WTC11 (cell line): Measurements from ENCODE around the gene EHMT1. TPM values are rescaled to one million over a fixed set of nuclear protein-coding genes. Genes with fewer than 3 reads are reported as not detected.

ENCODE experiments used
- ATAC-seq: fragments of 200-7000 bp; cut with Tn5 transposase; 2 replicates; pipeline ENCODE4 v1.10.0; 2021; ENCODE audit warnings: mild to moderate bottlenecking, moderate library complexity
- CTCF ChIA-PET: fragments of 300-600 bp; sonication (Branson Sonifier 250); formaldehyde crosslinking; loops from one replicate; lab custom pipeline; 2021; ENCODE audit warnings: antibody characterized with exemption; lab: Charles Lee
- POLR2A ChIA-PET: fragments of 350-600 bp; sonication (Branson Sonifier 250); formaldehyde crosslinking; loops from one replicate; lab custom pipeline; 2021; ENCODE audit warnings: antibody characterized with exemption; lab: Charles Lee
- DNase-seq: peaks from one replicate; pipeline ENCODE4 v3.0.0; 2021; ENCODE audit warnings: low spot score
- H3K27ac Mint-ChIP-seq: 2 replicates; pipeline ENCODE4 v1.8.0; 2021; ENCODE audit warnings: mixed read lengths
- H3K27me3 Mint-ChIP-seq: 2 replicates; pipeline ENCODE4 v1.8.0; 2021; ENCODE audit warnings: low read depth, mild to moderate bottlenecking, moderate library complexity, mixed read lengths
- H3K36me3 Mint-ChIP-seq: 2 replicates; pipeline ENCODE4 v1.8.0; 2021; ENCODE audit warnings: mixed read lengths
- H3K4me1 Mint-ChIP-seq: 2 replicates; pipeline ENCODE4 v1.8.0; 2022; ENCODE audit warnings: mixed read lengths
- H3K4me3 Mint-ChIP-seq: 2 replicates; pipeline ENCODE4 v1.8.0; 2021; ENCODE audit warnings: mild to moderate bottlenecking, moderate library complexity, mixed read lengths
- H3K9me3 Mint-ChIP-seq: 2 replicates; pipeline ENCODE4 v1.8.0; 2021; ENCODE audit warnings: mixed read lengths
- ESRRA ChIP-seq: sonication (generic); formaldehyde crosslinking; IDR thresholded peaks from 2 replicates; pipeline ENCODE4 v1.8.1; 2022; ENCODE audit warnings: mild to moderate bottlenecking, missing genetic modification reagents, borderline replicate concordance
- FOXJ3 ChIP-seq: sonication (generic); formaldehyde crosslinking; IDR thresholded peaks from 2 replicates; pipeline ENCODE4 v1.9.0; 2021; ENCODE audit warnings: missing genetic modification reagents, mild to moderate bottlenecking, borderline replicate concordance
- GRHL2 ChIP-seq: fragments of 250-450 bp; sonication (Bioruptor Pico); IDR thresholded peaks from 2 replicates; pipeline ENCODE4 v1.8.0; 2022; ENCODE audit warnings: mild to moderate bottlenecking, moderate library complexity; ENCODE audit not compliant: insufficient replicate concordance, severe bottlenecking
- IRF2 ChIP-seq: sonication (generic); formaldehyde crosslinking; IDR thresholded peaks from 2 replicates; pipeline ENCODE4 v1.8.0; 2022; ENCODE audit warnings: low read depth, missing genetic modification reagents, borderline replicate concordance
- MYBL2 ChIP-seq: sonication (generic); formaldehyde crosslinking; IDR thresholded peaks from 2 replicates; pipeline ENCODE4 v1.8.1; 2023; ENCODE audit warnings: mild to moderate bottlenecking, moderate library complexity, missing genetic modification reagents
- OVOL2 ChIP-seq: fragments of 250-450 bp; sonication (Bioruptor Pico); IDR thresholded peaks from 2 replicates; pipeline ENCODE4 v1.9.0; 2021; ENCODE audit warnings: mild to moderate bottlenecking, borderline replicate concordance
- RELA ChIP-seq: sonication (generic); formaldehyde crosslinking; IDR thresholded peaks from 2 replicates; pipeline ENCODE4 v1.8.1; 2022; ENCODE audit warnings: missing genetic modification reagents, mild to moderate bottlenecking, borderline replicate concordance
- SMAD3 ChIP-seq: sonication (generic); formaldehyde crosslinking; IDR thresholded peaks from 2 replicates; pipeline ENCODE4 v1.8.0; 2022; ENCODE audit warnings: missing genetic modification reagents, mild to moderate bottlenecking, borderline replicate concordance
- TCF7 ChIP-seq: sonication (generic); formaldehyde crosslinking; IDR thresholded peaks from 2 replicates; pipeline ENCODE4 v1.8.0; 2022; ENCODE audit warnings: mild to moderate bottlenecking, low read depth, missing genetic modification reagents, moderate library complexity
- TP53 ChIP-seq: sonication (generic); formaldehyde crosslinking; IDR thresholded peaks from 2 replicates; pipeline ENCODE4 v1.8.1; 2023; ENCODE audit warnings: mild to moderate bottlenecking, missing genetic modification reagents
- ZBTB21 ChIP-seq: sonication (generic); formaldehyde crosslinking; IDR thresholded peaks from 2 replicates; pipeline ENCODE4 v1.8.1; 2023; ENCODE audit warnings: mild to moderate bottlenecking, missing genetic modification reagents, borderline replicate concordance
- ZNF138 ChIP-seq: sonication (generic); formaldehyde crosslinking; conservative IDR thresholded peaks from 2 replicates; pipeline ENCODE4 v1.8.1; 2022; ENCODE audit warnings: mild to moderate bottlenecking, moderate library complexity, missing genetic modification reagents
- ZNF263 ChIP-seq: sonication (generic); formaldehyde crosslinking; IDR thresholded peaks from 2 replicates; pipeline ENCODE4 v1.8.1; 2022; ENCODE audit warnings: low read depth, mild to moderate bottlenecking, moderate library complexity, missing genetic modification reagents
- total RNA-seq: library from RNA; stranded (reverse); gene quantifications from 3 replicates; pipeline ENCODE4 v1.2.3, GENCODE V29; 2021
- TF ChIP-seq, protein P1 (sequence below): sonication (generic); formaldehyde crosslinking; IDR thresholded peaks from 2 replicates; pipeline ENCODE4 v1.8.0; 2023; ENCODE audit warnings: mild to moderate bottlenecking, missing genetic modification reagents
- TF ChIP-seq, protein P2 (sequence below): sonication (generic); formaldehyde crosslinking; IDR thresholded peaks from 2 replicates; pipeline ENCODE4 v1.8.0; 2022; ENCODE audit warnings: mild to moderate bottlenecking, missing genetic modification reagents
- TF ChIP-seq, protein P3 (sequence below): fragments of 250-450 bp; sonication (Bioruptor Pico); IDR thresholded peaks from 2 replicates; pipeline ENCODE4 v1.9.0; 2021; ENCODE audit warnings: mild to moderate bottlenecking

Gene EHMT1
- total RNA-seq, 1 experiment from 2014 or later, result 170 TPM

DNA sequence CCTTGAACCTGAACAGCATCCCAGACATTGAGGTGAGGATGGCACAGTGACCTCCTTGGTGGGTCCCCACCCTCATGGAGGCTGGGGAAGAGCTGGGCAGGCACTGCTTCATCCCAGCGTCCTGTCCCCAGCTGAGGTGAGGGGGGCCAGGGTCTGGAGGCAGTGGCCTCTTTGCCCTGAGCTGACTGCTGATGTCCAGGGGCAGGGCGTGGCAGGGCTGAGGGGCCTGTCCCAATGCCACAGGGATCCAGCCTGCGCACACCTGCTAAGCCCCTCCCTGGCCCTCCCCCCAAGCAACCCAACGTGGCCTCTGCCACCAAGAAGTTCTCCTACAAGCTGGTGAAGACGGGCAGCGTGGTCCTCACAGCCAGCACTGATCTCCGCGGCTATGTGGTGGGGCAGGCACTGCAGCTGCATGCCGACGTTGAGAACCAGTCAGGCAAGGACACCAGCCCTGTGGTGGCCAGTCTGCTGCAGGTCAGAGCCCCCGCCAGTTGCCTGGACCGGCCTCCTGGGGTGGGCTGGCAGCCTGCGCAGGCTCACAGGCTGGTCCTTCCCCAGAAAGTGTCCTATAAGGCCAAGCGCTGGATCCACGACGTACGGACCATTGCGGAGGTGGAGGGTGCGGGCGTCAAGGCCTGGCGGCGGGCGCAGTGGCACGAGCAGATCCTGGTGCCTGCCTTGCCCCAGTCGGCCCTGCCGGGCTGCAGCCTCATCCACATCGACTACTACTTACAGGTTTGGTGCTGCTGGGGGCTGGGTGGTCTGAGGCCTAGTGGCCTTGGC is 4.9 kb upstream of the EHMT1 start:
- Mint-ChIP-seq H3K9me3 (no peaks in the 10 kb centered on the region), H3K27me3 (no peaks in the 10 kb centered on the region), H3K36me3 (peaks cover 11% of the 10 kb centered on the region), H3K27ac (no peak overlapping the region), H3K4me3 (no peak overlapping the region), H3K4me1 (peaks cover 20% of the 10 kb centered on the region)
- ChIA-PET CTCF (interaction anchor here (2.1 kb wide), 1 partner anchor 32 kb away, joined by 8 read pairs; no protein-coding TSS in a partner anchor), POLR2A (interaction anchor here (1.0 kb wide), 1 partner anchor 34 kb away, joined by 3 read pairs; no protein-coding TSS in a partner anchor)
- DNase-seq (no peak), ATAC-seq (no peak)
- no peak for TF ChIP-seq RELA (CRISPR knock-in tag)
- TF ChIP-seq ESRRA (CRISPR knock-in tag), result peak; percentile 35; the same call in 1 of the 2 replicates

DNA sequence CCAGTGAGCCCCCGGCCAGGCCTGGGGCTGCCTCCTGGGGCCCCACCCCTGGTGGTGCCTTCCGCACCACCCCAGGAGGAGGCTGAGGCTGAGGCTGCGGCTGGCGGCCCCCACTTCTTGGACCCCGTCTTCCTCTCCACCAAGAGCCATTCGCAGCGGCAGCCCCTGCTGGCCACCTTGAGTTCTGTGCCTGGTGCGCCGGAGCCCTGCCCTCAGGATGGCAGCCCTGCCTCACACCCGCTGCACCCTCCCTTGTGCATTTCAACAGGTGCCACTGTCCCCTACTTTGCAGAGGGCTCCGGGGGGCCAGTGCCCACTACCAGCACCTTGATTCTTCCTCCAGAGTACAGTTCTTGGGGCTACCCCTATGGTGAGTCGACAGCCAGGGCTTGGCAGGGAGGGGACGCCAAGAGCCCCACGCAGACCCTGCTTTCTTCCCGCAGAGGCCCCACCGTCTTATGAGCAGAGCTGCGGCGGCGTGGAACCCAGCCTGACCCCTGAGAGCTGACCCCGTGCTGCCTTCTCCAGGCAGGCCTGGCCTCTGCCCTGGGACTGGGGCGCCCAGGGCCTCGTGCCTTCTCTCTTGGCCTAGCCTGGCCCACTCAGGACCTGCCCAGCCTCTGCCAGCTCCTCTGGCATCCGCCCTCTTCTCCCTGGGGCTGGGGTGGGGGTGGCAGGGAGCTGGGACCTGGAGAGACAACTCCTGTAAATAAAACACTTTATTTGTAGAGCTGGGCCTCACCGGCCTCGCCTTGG is 4.0 kb upstream of the EHMT1 start:
- DNase-seq (no peak), ATAC-seq (peak; percentile 5; the same call in 1 of the 2 replicates)
- no peaks in the 10 kb centered on the region for H3K27me3 Mint-ChIP-seq
- H3K27ac Mint-ChIP-seq, result peak overlapping the region; percentile 57; the same call in 1 of the 2 replicates
- CTCF ChIA-PET, result interaction anchor here (2.1 kb wide), 1 partner anchor 33 kb away, joined by 8 read pairs; no protein-coding TSS in a partner anchor
- H3K36me3 Mint-ChIP-seq, result peaks cover 11% of the 10 kb centered on the region
- no peak overlapping the region for H3K4me3 Mint-ChIP-seq
- no peaks in the 10 kb centered on the region for H3K9me3 Mint-ChIP-seq
- no peak for TF ChIP-seq GRHL2
- TF ChIP-seq RELA (CRISPR knock-in tag), result peak; percentile 18; the same call in 1 of the 2 replicates
- TF ChIP-seq ZNF138, result 0 out of 2 replicates have a peak, but pooled peaks have one; percentile 23
- peaks cover 23% of the 10 kb centered on the region for H3K4me1 Mint-ChIP-seq
- POLR2A ChIA-PET, result interaction anchor here (1.0 kb wide), 1 partner anchor 35 kb away, joined by 3 read pairs; no protein-coding TSS in a partner anchor

DNA sequence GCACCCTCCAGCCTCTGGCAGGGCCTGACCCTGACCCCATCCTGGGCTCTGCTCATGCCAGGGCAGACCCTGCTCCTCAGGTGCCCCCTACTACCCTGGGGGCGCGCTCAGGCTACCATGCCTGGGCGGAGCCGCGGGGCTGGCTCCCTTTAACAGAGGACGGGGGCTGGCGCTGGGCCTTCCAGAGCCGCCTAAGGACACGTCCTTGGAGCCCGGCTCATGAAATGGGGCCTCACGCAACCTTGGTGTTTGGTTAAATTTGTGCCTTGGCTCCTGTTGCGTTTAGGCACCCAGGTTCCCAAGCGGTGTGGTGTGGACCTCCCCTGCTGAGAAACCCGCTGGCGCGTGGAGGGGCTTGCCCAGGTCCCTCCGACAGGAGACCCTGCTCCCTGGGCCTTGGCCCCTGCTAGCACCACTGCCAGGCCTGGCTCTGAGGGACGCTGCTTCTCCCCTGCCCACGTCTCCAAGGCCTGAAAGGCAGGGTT is 3.4 kb upstream of the EHMT1 start:
- H3K4me3 Mint-ChIP-seq, result no peak overlapping the region
- TF ChIP-seq TP53, result no peak
- TF ChIP-seq, protein P1, sequence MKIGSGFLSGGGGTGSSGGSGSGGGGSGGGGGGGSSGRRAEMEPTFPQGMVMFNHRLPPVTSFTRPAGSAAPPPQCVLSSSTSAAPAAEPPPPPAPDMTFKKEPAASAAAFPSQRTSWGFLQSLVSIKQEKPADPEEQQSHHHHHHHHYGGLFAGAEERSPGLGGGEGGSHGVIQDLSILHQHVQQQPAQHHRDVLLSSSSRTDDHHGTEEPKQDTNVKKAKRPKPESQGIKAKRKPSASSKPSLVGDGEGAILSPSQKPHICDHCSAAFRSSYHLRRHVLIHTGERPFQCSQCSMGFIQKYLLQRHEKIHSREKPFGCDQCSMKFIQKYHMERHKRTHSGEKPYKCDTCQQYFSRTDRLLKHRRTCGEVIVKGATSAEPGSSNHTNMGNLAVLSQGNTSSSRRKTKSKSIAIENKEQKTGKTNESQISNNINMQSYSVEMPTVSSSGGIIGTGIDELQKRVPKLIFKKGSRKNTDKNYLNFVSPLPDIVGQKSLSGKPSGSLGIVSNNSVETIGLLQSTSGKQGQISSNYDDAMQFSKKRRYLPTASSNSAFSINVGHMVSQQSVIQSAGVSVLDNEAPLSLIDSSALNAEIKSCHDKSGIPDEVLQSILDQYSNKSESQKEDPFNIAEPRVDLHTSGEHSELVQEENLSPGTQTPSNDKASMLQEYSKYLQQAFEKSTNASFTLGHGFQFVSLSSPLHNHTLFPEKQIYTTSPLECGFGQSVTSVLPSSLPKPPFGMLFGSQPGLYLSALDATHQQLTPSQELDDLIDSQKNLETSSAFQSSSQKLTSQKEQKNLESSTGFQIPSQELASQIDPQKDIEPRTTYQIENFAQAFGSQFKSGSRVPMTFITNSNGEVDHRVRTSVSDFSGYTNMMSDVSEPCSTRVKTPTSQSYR (CRISPR knock-in tag), result no peak
- no peak for TF ChIP-seq FOXJ3 (CRISPR knock-in tag)
- TF ChIP-seq, all 79 proteins: peak for 0
- Mint-ChIP-seq H3K36me3 (peaks cover 11% of the 10 kb centered on the region), H3K9me3 (no peaks in the 10 kb centered on the region), H3K4me1 (peaks cover 28% of the 10 kb centered on the region), H3K27me3 (no peaks in the 10 kb centered on the region), H3K27ac (no peak overlapping the region)
- ChIA-PET POLR2A (no interaction called here), CTCF (no interaction called here)
- DNase-seq (no peak), ATAC-seq (no peak)

DNA sequence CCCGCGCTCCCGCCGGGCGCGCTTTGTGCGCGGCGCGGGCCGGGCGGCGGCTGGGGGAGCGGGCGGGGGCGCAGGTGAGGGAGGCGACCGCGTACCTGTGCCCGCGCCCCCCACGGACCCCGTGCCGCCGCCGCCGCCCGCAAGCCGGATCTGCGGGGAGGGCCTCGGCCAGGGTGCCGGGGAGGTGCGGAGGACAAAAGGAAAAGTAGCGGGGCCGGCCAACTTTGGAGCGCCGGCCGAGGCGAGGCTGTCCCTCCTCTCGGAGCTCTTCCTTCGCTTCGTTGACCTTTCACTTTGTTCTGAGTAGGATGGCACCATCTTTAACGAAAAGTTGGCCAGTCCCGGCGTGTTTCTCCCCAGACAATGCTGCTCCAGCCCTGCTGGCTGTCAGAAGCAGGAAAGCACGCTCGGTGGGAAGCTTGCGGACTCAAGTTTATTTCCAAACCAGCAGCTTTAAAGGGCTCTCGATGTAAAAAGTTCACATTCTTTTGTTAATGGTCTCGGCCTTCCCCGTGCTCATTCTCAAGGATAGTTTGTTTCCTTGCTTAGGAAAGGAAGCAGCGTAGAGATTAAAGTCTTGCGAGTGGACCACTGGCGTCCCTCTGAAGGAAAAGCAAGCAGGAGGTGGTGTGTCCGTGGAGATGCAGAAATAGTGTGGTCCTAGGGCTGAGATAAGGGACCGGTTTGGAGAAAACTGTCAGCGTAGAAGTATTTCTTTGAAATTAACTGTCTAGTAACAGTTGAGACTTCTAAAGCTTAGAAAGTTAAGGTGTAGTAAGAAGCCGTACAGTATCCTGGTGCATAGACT is 639 bp downstream of the EHMT1 start:
- H3K9me3 Mint-ChIP-seq, result no peaks in the 10 kb centered on the region
- ChIA-PET POLR2A (interaction anchor here (0.9 to 2.1 kb wide), 4 partner anchors 15 to 46 kb away, joined by 3 to 6 read pairs (median 4); partner anchors contain the start of gene ZMYND19), CTCF (interaction anchor here (0.6 to 1.8 kb wide), 10 partner anchors 14 to 274 kb away, joined by 3 to 11 read pairs (median 4); partner anchors contain the start of genes ARRDC1 and MRPL41)
- H3K4me1 Mint-ChIP-seq, result peaks cover 30% of the 10 kb centered on the region
- H3K27me3 Mint-ChIP-seq, result no peaks in the 10 kb centered on the region
- DNase-seq (peak; percentile 38), ATAC-seq (peak; percentile 13)
- H3K4me3 Mint-ChIP-seq, result peak overlapping the region; percentile 93
- H3K36me3 Mint-ChIP-seq, result peaks cover 17% of the 10 kb centered on the region
- H3K27ac Mint-ChIP-seq, result peak overlapping the region; percentile 89
- TF ChIP-seq MYBL2 (CRISPR knock-in tag) (no peak), IRF2 (CRISPR knock-in tag) (no peak), TCF7 (CRISPR knock-in tag) (no peak), SMAD3 (CRISPR knock-in tag) (no peak), ZBTB21 (CRISPR knock-in tag) (no peak), ZNF263 (CRISPR knock-in tag) (no peak), OVOL2 (CRISPR knock-in tag) (no peak)
- TF ChIP-seq, protein P2, sequence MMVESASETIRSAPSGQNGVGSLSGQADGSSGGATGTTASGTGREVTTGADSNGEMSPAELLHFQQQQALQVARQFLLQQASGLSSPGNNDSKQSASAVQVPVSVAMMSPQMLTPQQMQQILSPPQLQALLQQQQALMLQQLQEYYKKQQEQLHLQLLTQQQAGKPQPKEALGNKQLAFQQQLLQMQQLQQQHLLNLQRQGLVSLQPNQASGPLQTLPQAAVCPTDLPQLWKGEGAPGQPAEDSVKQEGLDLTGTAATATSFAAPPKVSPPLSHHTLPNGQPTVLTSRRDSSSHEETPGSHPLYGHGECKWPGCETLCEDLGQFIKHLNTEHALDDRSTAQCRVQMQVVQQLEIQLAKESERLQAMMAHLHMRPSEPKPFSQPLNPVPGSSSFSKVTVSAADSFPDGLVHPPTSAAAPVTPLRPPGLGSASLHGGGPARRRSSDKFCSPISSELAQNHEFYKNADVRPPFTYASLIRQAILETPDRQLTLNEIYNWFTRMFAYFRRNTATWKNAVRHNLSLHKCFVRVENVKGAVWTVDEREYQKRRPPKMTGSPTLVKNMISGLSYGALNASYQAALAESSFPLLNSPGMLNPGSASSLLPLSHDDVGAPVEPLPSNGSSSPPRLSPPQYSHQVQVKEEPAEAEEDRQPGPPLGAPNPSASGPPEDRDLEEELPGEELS (CRISPR knock-in tag), result no peak
- TF ChIP-seq, protein P3, sequence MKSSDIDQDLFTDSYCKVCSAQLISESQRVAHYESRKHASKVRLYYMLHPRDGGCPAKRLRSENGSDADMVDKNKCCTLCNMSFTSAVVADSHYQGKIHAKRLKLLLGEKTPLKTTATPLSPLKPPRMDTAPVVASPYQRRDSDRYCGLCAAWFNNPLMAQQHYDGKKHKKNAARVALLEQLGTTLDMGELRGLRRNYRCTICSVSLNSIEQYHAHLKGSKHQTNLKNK (CRISPR knock-in tag), result no peak
